GM21423 (cell line): ENCODE data around the gene TMF1.

Experiments
- ATAC-seq: cut with Tn5 transposase; IDR thresholded peaks from one replicate; pipeline ENCODE4 v1.9.1; 2021; ENCODE audit warnings: mild to moderate bottlenecking, moderate library complexity; ENCODE audit not compliant: unreplicated experiment

The TMF1 gene

GRCh38 chr3:69081583-69082262 lies 29.6 kb upstream of the TMF1 start:
- ATAC-seq = no peak

GRCh38 chr3:69080233-69080920 lies 28.2 kb upstream of the TMF1 start, which contains the start of gene UBA3:
TSS of gene UBA3 (minus strand) at chr3:69080365. CDS start at chr3:69080353, 12 bp downstream.
- peak; percentile 48 for ATAC-seq

GRCh38 chr3:69079269-69080159 lies 27.4 kb upstream of the TMF1 start:
- peak; percentile 9 for ATAC-seq

- ATAC-seq = no peak
These were observed 20.8 kb upstream of the TMF1 start for GRCh38 chr3:69072928-69073327.

GRCh38 chr3:69066121-69066520 lies 14.0 kb upstream of the TMF1 start:
- no peak for ATAC-seq

- ATAC-seq = no peak
These were observed 13.3 kb upstream of the TMF1 start for GRCh38 chr3:69065318-69065964.

- no peak for ATAC-seq
These were observed 11.5 kb upstream of the TMF1 start for GRCh38 chr3:69063636-69064035.

GRCh38 chr3:69059688-69060087 lies 7.6 kb upstream of the TMF1 start:
- ATAC-seq = no peak

- no peak for ATAC-seq
These were observed 6.8 kb upstream of the TMF1 start for GRCh38 chr3:69058947-69059224.

GRCh38 chr3:69058180-69058946 lies 6.2 kb upstream of the TMF1 start:
- ATAC-seq = peak; percentile 99

- peak; percentile 8 for ATAC-seq
These were observed 352 bp upstream of the TMF1 start for GRCh38 chr3:69052472-69052898.

GRCh38 chr3:69048990-69049389 lies 3.1 kb downstream of the TMF1 start:
- ATAC-seq = no peak

GRCh38 chr3:69044608-69045007 lies 7.5 kb downstream of the TMF1 start:
- ATAC-seq = no peak

- ATAC-seq = no peak
These were observed 18.7 kb downstream of the TMF1 start for GRCh38 chr3:69033470-69033869.

- ATAC-seq = no peak
These were observed 19.4 kb downstream of the TMF1 start for GRCh38 chr3:69032737-69033136.

- no peak for ATAC-seq
These were observed 20.0 kb downstream of the TMF1 start for GRCh38 chr3:69032142-69032541.

GRCh38 chr3:69031635-69032034 lies 20.5 kb downstream of the TMF1 start:
- ATAC-seq = no peak

- ATAC-seq = no peak
These were observed 31.3 kb downstream of the TMF1 start for GRCh38 chr3:69020857-69021256.

- ATAC-seq = no peak
These were observed 31.7 kb downstream of the TMF1 start for GRCh38 chr3:69020424-69020823.

- no peak for ATAC-seq
These were observed 35.2 kb downstream of the TMF1 start for GRCh38 chr3:69016901-69017300.
